ENCODE results near the gene PIP5K1B. TPM values are rescaled to one million over a fixed set of nuclear protein-coding genes. Genes with fewer than 3 reads are reported as not detected.

PIP5K1B gene
- total RNA-seq, 1 donor from 2014 or later: 0.87 TPM

DNA sequence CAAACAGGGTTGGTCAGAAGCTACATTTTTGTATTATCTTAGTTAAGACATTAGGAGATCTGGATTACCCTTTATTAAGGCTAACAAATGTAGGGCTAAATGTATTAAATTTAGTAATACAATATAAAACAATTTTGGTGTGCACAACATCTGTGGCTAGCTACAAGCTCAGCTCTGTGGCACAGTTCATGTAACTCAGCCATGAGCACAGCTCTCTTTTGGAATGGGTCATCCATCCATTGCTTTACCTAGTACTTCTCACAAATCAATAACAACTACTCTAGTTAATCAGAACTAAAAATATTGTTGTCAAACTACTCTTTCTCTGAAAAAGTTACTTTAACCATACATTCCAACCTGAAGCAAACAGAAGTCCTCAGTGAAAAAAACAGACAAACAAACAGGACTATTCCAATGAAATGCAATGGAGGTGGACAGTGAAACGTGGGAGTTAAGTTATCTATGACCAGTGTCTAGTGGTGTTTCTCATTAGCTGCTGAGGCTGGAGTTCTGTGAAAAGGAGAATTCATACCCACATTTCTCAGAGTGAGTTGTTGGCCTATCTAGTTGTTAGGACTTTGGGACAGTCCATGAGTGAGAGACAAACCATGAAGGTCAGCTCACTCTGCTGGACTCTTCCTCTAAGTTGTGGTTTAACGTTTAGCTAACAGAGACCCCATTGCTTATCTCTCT, 55.1 kb downstream of the PIP5K1B start:
- Mint-ChIP-seq H3K4me3 (no peak overlapping the region), H3K36me3 (peaks cover 7% of the 10 kb centered on the region), H3K27ac (no peak overlapping the region), H3K27me3 (ENCODE audit: low read depth) (peaks cover 5% of the 10 kb centered on the region), H3K9me3 (peaks cover 32% of the 10 kb centered on the region), H3K4me1 (no peaks in the 10 kb centered on the region)
- TF ChIP-seq, protein P1, sequence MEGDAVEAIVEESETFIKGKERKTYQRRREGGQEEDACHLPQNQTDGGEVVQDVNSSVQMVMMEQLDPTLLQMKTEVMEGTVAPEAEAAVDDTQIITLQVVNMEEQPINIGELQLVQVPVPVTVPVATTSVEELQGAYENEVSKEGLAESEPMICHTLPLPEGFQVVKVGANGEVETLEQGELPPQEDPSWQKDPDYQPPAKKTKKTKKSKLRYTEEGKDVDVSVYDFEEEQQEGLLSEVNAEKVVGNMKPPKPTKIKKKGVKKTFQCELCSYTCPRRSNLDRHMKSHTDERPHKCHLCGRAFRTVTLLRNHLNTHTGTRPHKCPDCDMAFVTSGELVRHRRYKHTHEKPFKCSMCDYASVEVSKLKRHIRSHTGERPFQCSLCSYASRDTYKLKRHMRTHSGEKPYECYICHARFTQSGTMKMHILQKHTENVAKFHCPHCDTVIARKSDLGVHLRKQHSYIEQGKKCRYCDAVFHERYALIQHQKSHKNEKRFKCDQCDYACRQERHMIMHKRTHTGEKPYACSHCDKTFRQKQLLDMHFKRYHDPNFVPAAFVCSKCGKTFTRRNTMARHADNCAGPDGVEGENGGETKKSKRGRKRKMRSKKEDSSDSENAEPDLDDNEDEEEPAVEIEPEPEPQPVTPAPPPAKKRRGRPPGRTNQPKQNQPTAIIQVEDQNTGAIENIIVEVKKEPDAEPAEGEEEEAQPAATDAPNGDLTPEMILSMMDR (IDR thresholded peaks at IDR 0.05; ENCODE audit: unreplicated experiment): no peak
- no peak for DNase-seq (ENCODE audit: low spot score in 2 of 2, unreplicated experiment in 2 of 2)

DNA sequence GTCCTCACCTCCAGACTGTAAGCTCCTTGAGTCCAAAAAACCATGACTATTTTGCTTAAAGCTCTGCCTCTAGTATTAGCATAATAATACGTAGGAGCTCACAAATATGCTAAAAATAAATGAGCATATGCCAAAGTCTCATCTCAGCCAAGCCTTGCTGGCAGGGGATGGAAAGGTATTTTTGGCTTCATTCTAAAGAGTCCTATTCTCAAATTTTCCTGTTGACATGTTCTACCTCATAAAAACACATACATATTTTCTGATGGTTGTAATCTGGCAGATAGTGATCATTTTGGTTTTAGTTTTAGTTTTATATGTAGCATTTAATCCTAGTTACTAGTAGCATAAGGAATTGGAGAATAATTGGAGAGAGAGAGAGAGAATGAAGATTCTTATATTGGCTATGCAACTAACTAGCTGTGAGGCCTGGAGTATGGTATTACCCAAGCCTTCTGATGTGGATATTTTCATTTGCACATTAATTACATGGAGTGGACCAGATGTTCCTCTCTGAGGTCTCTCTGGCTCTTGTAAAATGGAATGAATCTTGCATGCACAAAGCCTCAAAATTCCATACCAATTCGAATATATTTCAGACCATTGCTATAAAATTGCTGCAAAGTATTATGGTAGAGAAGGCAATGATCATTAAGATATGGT, 55.8 kb downstream of the PIP5K1B start:
- Mint-ChIP-seq H3K9me3 (peaks cover 32% of the 10 kb centered on the region), H3K27me3 (ENCODE audit: low read depth) (peaks cover 5% of the 10 kb centered on the region), H3K27ac (no peak overlapping the region), H3K36me3 (peaks cover 7% of the 10 kb centered on the region), H3K4me3 (no peak overlapping the region), H3K4me1 (no peaks in the 10 kb centered on the region)
- TF ChIP-seq, protein P1 (IDR thresholded peaks at IDR 0.05; ENCODE audit: unreplicated experiment): no peak
- DNase-seq (ENCODE audit: low spot score in 2 of 2, unreplicated experiment in 2 of 2): no peak

DNA sequence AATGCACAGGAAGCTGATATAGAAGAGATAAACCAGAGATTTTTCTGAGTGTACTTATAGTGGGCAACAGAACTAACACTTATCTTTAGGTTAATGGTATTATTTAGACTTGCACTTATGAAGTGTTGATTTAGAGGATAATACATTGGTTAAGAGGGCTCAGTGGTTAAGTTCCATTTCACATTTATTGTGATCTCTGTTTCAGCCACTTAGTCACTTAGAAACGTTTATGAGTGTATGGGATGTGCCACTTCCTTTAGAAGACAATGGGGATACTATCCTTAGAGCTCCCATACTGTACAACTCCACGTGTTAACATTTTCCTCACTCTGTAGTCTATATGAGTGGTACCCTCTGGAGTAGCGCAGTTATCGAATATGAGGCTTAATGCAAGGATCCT, 57.5 kb downstream of the PIP5K1B start:
- H3K27ac Mint-ChIP-seq: no peak overlapping the region
- peaks cover 5% of the 10 kb centered on the region for H3K27me3 Mint-ChIP-seq (ENCODE audit: low read depth)
- DNase-seq (ENCODE audit: low spot score in 2 of 2, unreplicated experiment in 2 of 2): no peak
- no peaks in the 10 kb centered on the region for H3K4me1 Mint-ChIP-seq
- TF ChIP-seq, protein P1 (IDR thresholded peaks at IDR 0.05; ENCODE audit: unreplicated experiment): no peak
- peaks cover 7% of the 10 kb centered on the region for H3K36me3 Mint-ChIP-seq
- H3K4me3 Mint-ChIP-seq: no peak overlapping the region
- peaks cover 32% of the 10 kb centered on the region for H3K9me3 Mint-ChIP-seq

DNA sequence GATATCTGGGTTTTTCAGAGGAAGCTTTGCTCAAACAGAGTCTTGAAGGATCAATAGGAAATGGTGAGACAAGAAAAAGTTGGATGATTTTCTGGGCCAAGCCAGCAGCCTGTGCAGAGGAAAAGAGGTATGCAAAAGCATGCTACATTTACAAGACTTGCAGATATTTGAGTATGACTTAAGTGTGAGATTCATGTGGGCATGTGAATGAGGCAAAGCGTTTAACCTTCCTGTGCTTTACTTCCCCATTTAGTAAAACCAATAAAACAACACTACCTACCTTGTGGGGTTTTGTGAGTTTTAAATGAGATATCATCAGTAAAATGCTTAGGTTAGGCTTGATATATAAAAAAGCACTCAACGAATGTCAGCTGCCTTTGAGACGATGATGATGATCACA, 58.1 kb downstream of the PIP5K1B start:
- TF ChIP-seq, protein P1 (IDR thresholded peaks at IDR 0.05; ENCODE audit: unreplicated experiment): no peak

DNA sequence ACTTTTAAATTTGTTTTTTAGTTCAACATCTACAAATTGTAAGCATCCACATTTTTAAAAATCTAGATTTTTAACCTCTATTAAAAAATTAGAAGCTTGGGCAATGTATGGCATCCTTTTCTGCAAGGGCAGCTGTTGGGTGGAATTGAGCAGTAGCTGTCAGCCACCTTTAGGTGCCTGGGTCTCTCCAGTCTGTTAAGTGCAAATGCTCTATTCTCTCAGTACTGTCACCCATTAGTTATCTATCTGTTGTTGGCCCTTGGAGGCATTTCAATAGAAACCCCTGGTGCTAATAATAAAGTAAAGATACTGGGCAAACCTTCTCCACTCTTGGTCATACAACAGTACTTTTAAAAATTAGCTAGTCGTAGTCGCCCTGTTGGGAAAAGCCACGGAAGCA, 63.6 kb downstream of the PIP5K1B start:
- no peak overlapping the region for H3K27ac Mint-ChIP-seq
- TF ChIP-seq, protein P1 (IDR thresholded peaks at IDR 0.05; ENCODE audit: unreplicated experiment): no peak
- H3K9me3 Mint-ChIP-seq: no peaks in the 10 kb centered on the region
- H3K36me3 Mint-ChIP-seq: no peaks in the 10 kb centered on the region
- peaks cover 1% of the 10 kb centered on the region for H3K27me3 Mint-ChIP-seq (ENCODE audit: low read depth)
- H3K4me3 Mint-ChIP-seq: no peak overlapping the region
- DNase-seq (ENCODE audit: low spot score in 2 of 2, unreplicated experiment in 2 of 2): no peak
- peaks cover 35% of the 10 kb centered on the region for H3K4me1 Mint-ChIP-seq

More for the DNA sequence above, 58.1 kb downstream of the PIP5K1B start:
- no peak overlapping the region for H3K27ac Mint-ChIP-seq
- H3K36me3 Mint-ChIP-seq: peaks cover 6% of the 10 kb centered on the region
- H3K4me1 Mint-ChIP-seq: peaks cover 3% of the 10 kb centered on the region
- peaks cover 5% of the 10 kb centered on the region for H3K27me3 Mint-ChIP-seq (ENCODE audit: low read depth)
- H3K9me3 Mint-ChIP-seq: peaks cover 28% of the 10 kb centered on the region
- DNase-seq (ENCODE audit: low spot score in 2 of 2, unreplicated experiment in 2 of 2): no peak
- no peak overlapping the region for H3K4me3 Mint-ChIP-seq

Measured in mesothelial cell of epicardium (in vitro differentiated cells).